AG04449 (cell line): ENCODE results near the gene CCDC85C.

Experiments
- CTCF ChIA-PET: fragments of 350-600 bp; formaldehyde crosslinking; extraction: SDS; loops from one replicate; lab custom pipeline; 2021; ENCODE audit warnings: antibody characterized with exemption; lab: Yijun Ruan, JAX
- POLR2A ChIA-PET: fragments of 400-600, 350-600 bp; formaldehyde crosslinking; extraction: SDS; loops from one replicate; lab custom pipeline; 2020; ENCODE audit warnings: antibody characterized with exemption, inconsistent platforms; lab: Yijun Ruan, JAX
- DNase-seq: peaks from one replicate; pipeline ENCODE4 v3.0.0-alpha.2; 2010; ENCODE audit warnings: low read depth, low spot score
- H3K4me3 ChIP-seq: 2 replicates; pipeline ENCODE4 v1.5.1; 2011; ENCODE audit warnings: low read depth, mild to moderate bottlenecking, control low read depth, low read length
- TF ChIP-seq, protein P1 (sequence below): IDR thresholded peaks from one replicate; pipeline ENCODE4 v1.5.1; 2011; ENCODE audit warnings: mild to moderate bottlenecking, moderate library complexity, low read length, control low read depth, inconsistent platforms; ENCODE audit not compliant: insufficient read depth; ENCODE audit errors: missing control alignments

The CCDC85C gene

DNA sequence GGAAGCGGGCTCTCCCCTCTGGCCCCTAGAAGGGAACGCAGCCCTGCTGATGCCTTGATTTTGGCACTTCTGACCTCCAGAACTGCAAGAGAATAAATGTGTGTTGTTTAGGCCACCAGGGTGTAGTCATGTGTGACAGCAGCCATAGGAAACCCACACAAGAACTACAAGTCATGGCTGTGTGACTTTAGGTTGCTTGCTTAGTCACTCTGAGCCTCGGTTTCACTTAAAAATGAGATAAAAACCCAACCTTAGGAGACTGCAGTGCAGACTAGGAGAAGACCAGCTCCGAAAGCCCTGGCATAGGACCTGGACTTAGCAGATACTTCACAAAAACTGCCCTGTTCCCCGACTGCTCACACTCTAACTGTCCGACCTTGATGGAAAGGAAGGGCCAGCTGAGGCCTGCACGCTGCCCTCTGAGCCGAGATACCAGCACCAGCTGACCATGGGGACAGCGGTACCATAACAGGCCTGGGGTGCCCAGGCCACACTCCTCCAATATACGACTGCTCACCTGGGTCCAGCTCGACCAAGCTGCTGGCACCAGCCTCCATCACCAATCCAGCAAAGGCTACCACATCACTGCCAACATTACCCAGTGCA lies 53.5 kb downstream of the CCDC85C start:
- no peak for DNase-seq
- ChIA-PET CTCF (interaction anchor here (0.7 to 0.9 kb wide), 3 partner anchors 9 to 26 kb away, joined by 3 read pairs; no protein-coding TSS in a partner anchor), POLR2A (no interaction called here)
- TF ChIP-seq, protein P1, sequence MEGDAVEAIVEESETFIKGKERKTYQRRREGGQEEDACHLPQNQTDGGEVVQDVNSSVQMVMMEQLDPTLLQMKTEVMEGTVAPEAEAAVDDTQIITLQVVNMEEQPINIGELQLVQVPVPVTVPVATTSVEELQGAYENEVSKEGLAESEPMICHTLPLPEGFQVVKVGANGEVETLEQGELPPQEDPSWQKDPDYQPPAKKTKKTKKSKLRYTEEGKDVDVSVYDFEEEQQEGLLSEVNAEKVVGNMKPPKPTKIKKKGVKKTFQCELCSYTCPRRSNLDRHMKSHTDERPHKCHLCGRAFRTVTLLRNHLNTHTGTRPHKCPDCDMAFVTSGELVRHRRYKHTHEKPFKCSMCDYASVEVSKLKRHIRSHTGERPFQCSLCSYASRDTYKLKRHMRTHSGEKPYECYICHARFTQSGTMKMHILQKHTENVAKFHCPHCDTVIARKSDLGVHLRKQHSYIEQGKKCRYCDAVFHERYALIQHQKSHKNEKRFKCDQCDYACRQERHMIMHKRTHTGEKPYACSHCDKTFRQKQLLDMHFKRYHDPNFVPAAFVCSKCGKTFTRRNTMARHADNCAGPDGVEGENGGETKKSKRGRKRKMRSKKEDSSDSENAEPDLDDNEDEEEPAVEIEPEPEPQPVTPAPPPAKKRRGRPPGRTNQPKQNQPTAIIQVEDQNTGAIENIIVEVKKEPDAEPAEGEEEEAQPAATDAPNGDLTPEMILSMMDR: no peak
- H3K4me3 ChIP-seq: no peak overlapping the region

DNA sequence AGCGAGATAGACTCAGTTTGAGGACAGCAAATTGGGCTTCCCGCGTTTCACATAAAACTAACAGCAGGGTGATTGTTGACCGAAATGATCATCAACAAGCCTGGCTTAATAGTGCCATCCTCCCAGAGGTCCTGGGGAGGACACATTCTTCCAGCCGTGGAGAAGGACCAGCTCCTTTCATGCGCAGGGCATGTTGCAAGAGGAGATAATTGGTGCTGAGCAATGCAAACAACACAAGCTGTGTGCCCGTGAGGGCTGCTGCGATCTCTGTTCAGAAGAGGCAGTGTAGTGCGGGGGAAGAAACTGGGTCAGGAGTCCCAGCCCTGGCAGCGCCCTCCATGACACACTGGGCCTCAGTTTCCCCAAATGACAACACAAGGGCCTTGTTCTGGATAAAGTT lies 54.3 kb downstream of the CCDC85C start:
- TF ChIP-seq, protein P1: no peak
- POLR2A ChIA-PET: no interaction called here
- DNase-seq: no peak
- CTCF ChIA-PET: no interaction called here
- no peak overlapping the region for H3K4me3 ChIP-seq

DNA sequence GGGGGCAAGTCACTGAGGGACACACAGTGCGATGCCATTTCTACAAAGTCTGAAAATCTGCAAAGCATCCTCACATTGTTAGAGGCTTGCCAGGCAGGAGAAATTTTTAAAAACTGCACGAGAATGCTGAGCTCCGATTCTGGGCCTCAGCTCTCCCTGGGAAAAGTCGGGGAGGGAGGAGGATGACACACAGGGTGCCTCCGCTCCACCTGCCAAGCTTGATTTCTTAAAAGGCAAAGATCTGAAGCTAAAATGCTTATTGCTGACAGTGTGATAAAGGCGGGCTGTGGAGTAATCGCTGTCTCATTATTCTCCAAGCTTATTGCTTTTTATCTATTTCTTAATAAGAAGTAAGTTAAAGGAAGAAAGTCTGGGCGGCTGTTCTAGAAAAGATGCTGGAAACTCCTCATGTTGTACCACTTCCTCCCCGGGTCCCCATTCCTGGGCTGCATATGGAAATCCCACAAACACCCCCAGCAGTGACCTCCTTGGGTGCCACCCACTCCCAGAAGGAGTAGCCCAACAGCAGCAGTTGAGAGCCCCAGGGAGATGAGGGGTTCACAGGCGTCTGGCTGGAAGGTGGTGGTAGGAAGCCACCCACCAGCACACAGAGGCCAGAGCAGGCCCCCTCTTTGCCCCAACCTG lies 55.0 kb downstream of the CCDC85C start:
- H3K4me3 ChIP-seq: no peak overlapping the region
- TF ChIP-seq, protein P1: no peak
- ChIA-PET POLR2A (no interaction called here), CTCF (interaction anchor here (0.9 to 2.7 kb wide), 2 partner anchors 11 to 14 kb away, joined by 4 to 8 read pairs; no protein-coding TSS in a partner anchor)
- no peak for DNase-seq

GRCh38 chr14:99548255-99548654 lies 55.8 kb downstream of the CCDC85C start:
- no peak overlapping the region for H3K4me3 ChIP-seq
- no peak for DNase-seq
- ChIA-PET CTCF (interaction anchor here (0.9 to 2.7 kb wide), 2 partner anchors 10 to 15 kb away, joined by 4 to 8 read pairs; no protein-coding TSS in a partner anchor), POLR2A (no interaction called here)
- TF ChIP-seq, protein P1: no peak

- POLR2A ChIA-PET: no interaction called here
- DNase-seq: no peak
- CTCF ChIA-PET: interaction anchor here (2.7 kb wide), 1 partner anchor 17 kb away, joined by 8 read pairs; no protein-coding TSS in a partner anchor
- no peak overlapping the region for H3K4me3 ChIP-seq
- TF ChIP-seq, protein P1: no peak
Measured at GRCh38 chr14:99546234-99546879, 57.6 kb downstream of the CCDC85C start.

- H3K4me3 ChIP-seq: no peak overlapping the region
- ChIA-PET POLR2A (no interaction called here), CTCF (interaction anchor here (0.7 to 0.8 kb wide), 2 partner anchors 18 to 24 kb away, joined by 3 to 4 read pairs; no protein-coding TSS in a partner anchor)
- no peak for DNase-seq
- TF ChIP-seq, protein P1: no peak
Measured at GRCh38 chr14:99545586-99545985, 58.4 kb downstream of the CCDC85C start.
